Caco-2 (cell line): Measurements from ENCODE around the gene PPP1R26. TPM values are rescaled to one million over a fixed set of nuclear protein-coding genes. Genes with fewer than 3 reads are reported as not detected.

Experiments used
- BruUV-seq: library from RNA; stranded (reverse); fragments of 400-500 nt; replicated peaks from 2 replicates; lab custom pipeline; 2021; lab: Mats Ljungman, UMichigan
- CTCF ChIA-PET: fragments of 300-600 bp; sonication (Branson Sonifier 250); formaldehyde crosslinking; loops from one replicate; lab custom pipeline; 2022; ENCODE audit warnings: antibody characterized with exemption; lab: Charles Lee
- POLR2A ChIA-PET: fragments of 300-600 bp; sonication (Branson Sonifier 250); formaldehyde crosslinking; loops from one replicate; lab custom pipeline; 2022; ENCODE audit warnings: antibody characterized with exemption; lab: Charles Lee
- DNase-seq, 2 experiments: peaks; one replicate each; pipeline versions ENCODE4 v3.0.0 to v3.0.0-alpha.2; 2020 to 2022
- H3K27me3 ChIP-seq: replicated peaks from 2 replicates; pipeline ENCODE4 v1.6.0; 2011; ENCODE audit warnings: low read length; ENCODE audit not compliant: control insufficient read depth, insufficient read depth
- H3K36me3 ChIP-seq: 2 replicates; pipeline ENCODE4 v1.5.1; 2011; ENCODE audit warnings: low read length; ENCODE audit not compliant: control insufficient read depth, insufficient read depth
- H3K4me1 ChIP-seq: fragments of 250-450 bp; sonication (Bioruptor Pico); 2 replicates; pipeline ENCODE4 v1.5.1; 2020; ENCODE audit warnings: mild to moderate bottlenecking
- H3K4me3 ChIP-seq: 2 replicates; pipeline ENCODE4 v1.5.1; 2011; ENCODE audit warnings: low read depth, mild to moderate bottlenecking, control low read depth, low read length
- H3K9me3 ChIP-seq: fragments of 250-450 bp; sonication (Bioruptor Pico); 2 replicates; pipeline ENCODE4 v1.5.1; 2020; ENCODE audit warnings: mild to moderate bottlenecking, moderate library complexity
- H3K27ac Mint-ChIP-seq: one replicate; pipeline ENCODE4 v1.8.0; 2022; ENCODE audit warnings: mixed read lengths; ENCODE audit not compliant: unreplicated experiment
- H3K27me3 Mint-ChIP-seq: one replicate; pipeline ENCODE4 v1.8.0; 2022; ENCODE audit warnings: mixed read lengths; ENCODE audit not compliant: insufficient read depth, unreplicated experiment
- H3K36me3 Mint-ChIP-seq: one replicate; pipeline ENCODE4 v1.8.0; 2022; ENCODE audit warnings: mild to moderate bottlenecking, mixed read lengths; ENCODE audit not compliant: insufficient read depth, unreplicated experiment
- H3K4me1 Mint-ChIP-seq: one replicate; pipeline ENCODE4 v1.8.0; 2022; ENCODE audit warnings: low read depth, mixed read lengths; ENCODE audit not compliant: unreplicated experiment
- H3K4me3 Mint-ChIP-seq: one replicate; pipeline ENCODE4 v1.8.0; 2022; ENCODE audit warnings: mild to moderate bottlenecking, moderate library complexity, mixed read lengths; ENCODE audit not compliant: unreplicated experiment
- H3K9me3 Mint-ChIP-seq: one replicate; pipeline ENCODE4 v1.8.0; 2022; ENCODE audit warnings: mixed read lengths; ENCODE audit not compliant: unreplicated experiment
- intact Hi-C: fragments of 100-400 bp; cut with micrococcal nuclease; formaldehyde crosslinking; loops from one replicate; pipeline ENCODE4 v1.10.0; 2022; ENCODE audit not compliant: unreplicated experiment
- total RNA-seq: library from RNA; stranded (reverse); gene quantifications from 2 replicates; pipeline ENCODE4 v1.2.3, GENCODE V29; 2022
- TF ChIP-seq, protein P1 (sequence below), 2 experiments: fragments of 200-600 bp in 1 of 2; IDR thresholded peaks; 1 replicate in 1 of 2; 2 replicates in 1 of 2; pipeline versions ENCODE4 v1.5.1 to v1.8.0; 2011 to 2022; ENCODE audit warnings: antibody characterized with exemption in 1 of 2, control low read depth in 1 of 2, inconsistent platforms in 1 of 2, low read depth in 1 of 2, low read length in 1 of 2, mild to moderate bottlenecking in 1 of 2, moderate library complexity in 1 of 2; ENCODE audit not compliant: insufficient read depth in 1 of 2, severe bottlenecking in 1 of 2, unreplicated experiment in 1 of 2

PPP1R26 gene
- total RNA-seq, 1 experiment from 2014 or later, result 24.3 TPM

- Histone ChIP-seq H3K4me1 (peaks cover 18% of the 10 kb centered on the region), H3K36me3 (no peaks in the 10 kb centered on the region), H3K4me3 (no peak overlapping the region), H3K9me3 (no peaks in the 10 kb centered on the region), H3K27me3 (no peaks in the 10 kb centered on the region)
- H3K27ac Mint-ChIP-seq, result no peak overlapping the region
- POLR2A ChIA-PET, result no interaction called here
- no peak for DNase-seq
- H3K4me1 Mint-ChIP-seq, result no peaks in the 10 kb centered on the region
- no peaks in the 10 kb centered on the region for H3K9me3 Mint-ChIP-seq
- no TSS peak for BruUV-seq
- no peak overlapping the region for H3K4me3 Mint-ChIP-seq
- H3K27me3 Mint-ChIP-seq, result no peaks in the 10 kb centered on the region
- intact Hi-C loops, result no loop called here
- TF ChIP-seq, protein P1, sequence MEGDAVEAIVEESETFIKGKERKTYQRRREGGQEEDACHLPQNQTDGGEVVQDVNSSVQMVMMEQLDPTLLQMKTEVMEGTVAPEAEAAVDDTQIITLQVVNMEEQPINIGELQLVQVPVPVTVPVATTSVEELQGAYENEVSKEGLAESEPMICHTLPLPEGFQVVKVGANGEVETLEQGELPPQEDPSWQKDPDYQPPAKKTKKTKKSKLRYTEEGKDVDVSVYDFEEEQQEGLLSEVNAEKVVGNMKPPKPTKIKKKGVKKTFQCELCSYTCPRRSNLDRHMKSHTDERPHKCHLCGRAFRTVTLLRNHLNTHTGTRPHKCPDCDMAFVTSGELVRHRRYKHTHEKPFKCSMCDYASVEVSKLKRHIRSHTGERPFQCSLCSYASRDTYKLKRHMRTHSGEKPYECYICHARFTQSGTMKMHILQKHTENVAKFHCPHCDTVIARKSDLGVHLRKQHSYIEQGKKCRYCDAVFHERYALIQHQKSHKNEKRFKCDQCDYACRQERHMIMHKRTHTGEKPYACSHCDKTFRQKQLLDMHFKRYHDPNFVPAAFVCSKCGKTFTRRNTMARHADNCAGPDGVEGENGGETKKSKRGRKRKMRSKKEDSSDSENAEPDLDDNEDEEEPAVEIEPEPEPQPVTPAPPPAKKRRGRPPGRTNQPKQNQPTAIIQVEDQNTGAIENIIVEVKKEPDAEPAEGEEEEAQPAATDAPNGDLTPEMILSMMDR (IDR thresholded peaks at IDR 0.05; ENCODE audit: insufficient read depth in 1 of 2, low read depth in 1 of 2, low read length in 1 of 2, severe bottlenecking in 1 of 2, unreplicated experiment in 1 of 2), result no peak
- CTCF ChIA-PET, result interaction anchor here (1.5 kb wide), 1 partner anchor 14 kb away, joined by 6 read pairs; no protein-coding TSS in a partner anchor
- peaks cover 9% of the 10 kb centered on the region for H3K36me3 Mint-ChIP-seq
Measured at GRCh38 chr9:135490166-135490870, 10.7 kb downstream of the PPP1R26 start.

- ChIA-PET CTCF (interaction anchor here (1.5 kb wide), 1 partner anchor 13 kb away, joined by 6 read pairs; no protein-coding TSS in a partner anchor), POLR2A (no interaction called here)
- peaks cover 6% of the 10 kb centered on the region for H3K36me3 Mint-ChIP-seq
- intact Hi-C loops, result no loop called here
- no peaks in the 10 kb centered on the region for H3K9me3 Mint-ChIP-seq
- no peak overlapping the region for H3K4me3 ChIP-seq
- H3K4me3 Mint-ChIP-seq, result no peak overlapping the region
- H3K27me3 Mint-ChIP-seq, result no peaks in the 10 kb centered on the region
- no peaks in the 10 kb centered on the region for H3K27me3 ChIP-seq
- BruUV-seq, result no TSS peak
- H3K4me1 Mint-ChIP-seq, result no peaks in the 10 kb centered on the region
- H3K27ac Mint-ChIP-seq, result no peak overlapping the region
- peaks cover 18% of the 10 kb centered on the region for H3K4me1 ChIP-seq
- no peaks in the 10 kb centered on the region for H3K36me3 ChIP-seq
- TF ChIP-seq, protein P1 (IDR thresholded peaks at IDR 0.05; ENCODE audit: insufficient read depth in 1 of 2, low read depth in 1 of 2, low read length in 1 of 2, severe bottlenecking in 1 of 2, unreplicated experiment in 1 of 2), result no peak
- no peak for DNase-seq
- no peaks in the 10 kb centered on the region for H3K9me3 ChIP-seq
Measured at GRCh38 chr9:135490980-135491464, 11.4 kb downstream of the PPP1R26 start.

- peaks cover 1% of the 10 kb centered on the region for H3K36me3 Mint-ChIP-seq
- H3K4me1 ChIP-seq, result peaks cover 18% of the 10 kb centered on the region
- no peaks in the 10 kb centered on the region for H3K27me3 Mint-ChIP-seq
- DNase-seq, result no peak
- no peak overlapping the region for H3K4me3 Mint-ChIP-seq
- BruUV-seq, result no TSS peak
- no peaks in the 10 kb centered on the region for H3K9me3 Mint-ChIP-seq
- ChIA-PET POLR2A (no interaction called here), CTCF (interaction anchor here (0.6 kb wide), 1 partner anchor 208 kb away, joined by 6 read pairs; no protein-coding TSS in a partner anchor)
- TF ChIP-seq, protein P1 (IDR thresholded peaks at IDR 0.05; ENCODE audit: insufficient read depth in 1 of 2, low read depth in 1 of 2, low read length in 1 of 2, severe bottlenecking in 1 of 2, unreplicated experiment in 1 of 2), result no peak
- no peak overlapping the region for H3K4me3 ChIP-seq
- no peaks in the 10 kb centered on the region for H3K36me3 ChIP-seq
- H3K27ac Mint-ChIP-seq, result no peak overlapping the region
- H3K27me3 ChIP-seq, result no peaks in the 10 kb centered on the region
- intact Hi-C loops, result no loop called here
- no peaks in the 10 kb centered on the region for H3K4me1 Mint-ChIP-seq
- no peaks in the 10 kb centered on the region for H3K9me3 ChIP-seq
Measured at GRCh38 chr9:135491764-135492163, 12.2 kb downstream of the PPP1R26 start.
